NOMO-1 (cell line): Measurements from ENCODE around the gene GTF2E1.

Source experiments
- DNase-seq, 2 experiments: peaks; one replicate each; lab custom pipeline; 2025; ENCODE audit not compliant: unreplicated experiment in 2 of 2; lab: John Stamatoyannopoulos, UW

GTF2E1 gene

DNA sequence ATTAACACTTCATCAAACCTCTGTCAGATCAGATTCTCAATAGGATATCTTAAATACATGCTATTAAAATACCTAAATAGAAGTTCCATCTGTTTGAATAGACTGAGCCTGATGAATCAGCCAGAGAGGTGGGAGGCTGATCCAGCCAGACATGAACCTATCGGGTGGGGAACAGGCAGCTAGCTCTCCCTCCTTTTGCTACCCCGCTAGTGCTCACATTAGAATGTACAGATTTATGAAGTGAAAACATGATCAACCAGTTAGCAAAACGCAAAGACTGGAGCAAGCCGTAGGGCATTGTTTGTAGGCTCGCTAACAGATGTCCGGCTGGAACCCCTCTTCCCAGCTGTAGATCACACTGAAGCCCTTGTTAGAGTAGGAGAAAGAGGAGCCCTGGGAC, 54.4 kb downstream of the GTF2E1 start:
- DNase-seq = no peak

DNA sequence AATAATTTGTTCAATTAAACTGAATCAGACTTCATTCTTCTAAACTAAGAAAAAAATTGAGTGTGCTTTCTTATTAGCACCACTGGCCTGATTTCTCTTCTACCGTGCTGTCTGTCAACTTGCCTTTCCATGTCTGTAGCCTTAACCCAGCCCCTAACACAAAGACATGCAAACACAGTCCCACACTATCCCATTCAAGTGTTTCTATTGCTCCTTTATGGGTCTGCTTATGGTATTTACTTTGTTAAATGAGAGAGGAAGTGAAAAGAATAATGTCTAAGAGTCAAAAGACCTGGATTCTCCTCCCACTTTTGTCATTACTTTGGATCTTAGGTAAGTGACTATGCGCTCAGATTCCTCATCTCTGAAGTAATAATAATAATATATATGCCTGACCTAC, 55.3 kb downstream of the GTF2E1 start:
- DNase-seq = no peak

DNA sequence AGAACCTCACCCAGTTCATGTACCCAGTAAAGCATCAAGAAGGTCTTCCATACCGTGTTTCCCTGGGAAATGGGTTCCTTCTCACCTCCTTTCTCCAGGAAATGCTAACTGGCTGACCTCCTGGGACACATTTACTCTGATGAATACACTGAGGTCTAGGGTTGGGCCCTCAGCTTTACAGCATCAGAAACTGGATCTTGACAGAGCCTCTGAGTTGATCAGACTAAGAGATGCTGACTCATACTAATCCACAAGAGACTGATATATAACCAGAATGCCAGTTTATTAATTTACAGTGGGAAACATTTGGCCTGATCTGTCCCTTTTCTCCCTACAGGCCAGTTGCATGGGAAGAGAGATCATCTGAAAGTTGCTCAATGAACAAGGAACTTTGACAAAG, 55.8 kb downstream of the GTF2E1 start:
- DNase-seq = no peak

- DNase-seq = no peak
These were observed 58.1 kb downstream of the GTF2E1 start for GRCh38 chr3:120800625-120801024.

GRCh38 chr3:120801484-120801883, 58.9 kb downstream of the GTF2E1 start:
- DNase-seq = no peak

DNA sequence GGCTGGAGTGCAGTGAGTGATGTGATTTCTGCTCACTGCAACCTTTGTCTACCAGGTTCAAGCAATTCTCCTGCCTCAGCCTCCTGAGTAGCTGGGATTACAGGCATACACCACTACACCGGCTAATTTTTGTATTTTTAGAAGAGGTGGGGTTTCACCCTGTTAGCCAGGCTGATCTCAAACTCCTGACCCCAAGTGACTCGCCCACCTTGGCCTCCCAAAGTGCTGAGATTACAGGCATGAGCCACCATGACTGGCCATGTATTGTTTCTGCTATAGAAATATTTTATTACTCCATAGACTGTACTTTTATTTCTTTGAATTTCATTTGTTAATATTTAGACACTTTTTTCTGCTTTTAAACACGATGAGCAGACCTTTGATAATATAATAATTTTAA, 60.4 kb downstream of the GTF2E1 start:
- no peak for DNase-seq

DNA sequence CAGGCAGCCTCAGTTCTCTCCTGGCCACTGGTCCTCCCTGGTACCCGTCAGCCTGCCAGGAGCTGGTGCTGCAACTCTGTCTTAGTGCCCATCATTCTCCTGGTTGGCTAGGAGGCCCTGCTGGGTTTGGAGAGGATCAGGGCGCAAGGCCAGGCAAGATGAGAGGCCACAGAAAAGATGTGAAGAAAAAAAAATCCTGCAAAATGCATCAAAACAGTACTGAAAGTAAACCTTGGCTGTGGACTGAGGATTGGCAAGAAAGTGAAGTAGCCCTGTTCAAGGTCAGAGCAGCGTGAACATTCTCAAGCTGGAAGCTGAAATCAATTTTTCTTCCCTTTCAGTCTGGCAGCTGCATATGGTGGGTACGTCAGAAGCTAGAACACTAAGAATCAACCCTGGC, 74.2 kb downstream of the GTF2E1 start:
- DNase-seq = no peak

- no peak for DNase-seq
These were observed 78.2 kb downstream of the GTF2E1 start for GRCh38 chr3:120820748-120821147.

- DNase-seq = no peak
These were observed 78.9 kb downstream of the GTF2E1 start for GRCh38 chr3:120821426-120821825.

- no peak for DNase-seq
These were observed 80.6 kb downstream of the GTF2E1 start for GRCh38 chr3:120823156-120823555.

DNA sequence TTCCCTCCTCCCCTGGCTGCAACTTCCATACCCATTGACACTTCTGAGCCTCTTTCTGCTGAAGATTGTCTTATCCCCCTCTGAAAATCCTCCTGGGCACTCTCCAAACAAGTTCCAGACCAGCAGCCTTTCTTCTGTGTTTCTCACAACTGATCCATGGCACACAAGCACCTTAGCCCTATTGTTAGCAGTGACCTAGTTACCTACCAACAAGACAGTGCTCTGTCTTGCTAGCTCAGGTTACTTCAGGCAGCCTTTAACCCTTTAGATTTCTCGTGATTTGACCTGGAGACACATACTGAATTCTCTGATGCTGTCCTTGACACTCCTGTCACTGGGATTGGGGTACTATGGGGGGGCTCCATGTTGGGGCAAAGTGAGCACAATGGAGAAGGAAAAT, 82.1 kb downstream of the GTF2E1 start:
- DNase-seq = no peak

DNA sequence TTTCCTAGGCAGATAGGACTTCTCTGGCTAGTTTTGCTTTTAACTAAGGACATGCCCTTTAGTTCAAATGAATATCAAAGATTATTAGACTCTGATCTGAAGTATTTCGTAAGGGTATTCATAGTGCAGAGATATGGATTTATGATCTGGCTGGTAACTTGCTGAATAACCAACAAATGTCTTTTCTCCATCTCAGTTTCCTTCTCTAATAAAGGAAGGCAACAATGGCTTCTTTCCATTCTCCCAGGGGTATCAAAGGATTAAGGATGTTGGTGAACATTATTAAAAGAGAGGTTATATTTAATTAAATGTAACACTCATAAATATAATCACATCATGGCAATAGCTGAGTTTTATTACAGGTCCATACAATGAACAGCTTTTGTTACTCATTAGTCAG, 86.3 kb downstream of the GTF2E1 start:
- DNase-seq = no peak

DNA sequence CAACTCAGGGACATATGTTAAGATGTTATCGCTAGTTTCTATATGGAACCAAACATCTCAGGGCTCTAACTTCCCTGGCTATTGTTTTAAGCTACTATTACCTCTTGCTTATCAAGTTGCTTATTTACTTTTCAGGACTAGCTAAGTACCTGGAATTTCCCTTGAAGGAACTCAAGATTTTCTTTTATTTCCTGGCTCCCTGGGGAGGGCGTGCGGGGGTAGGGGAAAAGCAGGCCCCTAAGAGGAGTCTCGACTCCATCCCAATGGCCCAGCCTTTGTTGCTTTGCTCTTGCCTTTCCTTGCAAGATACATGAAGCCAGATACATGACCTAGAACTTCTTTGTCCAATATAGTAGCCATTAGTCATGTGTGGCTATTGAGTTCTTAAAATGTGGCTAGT, 88.5 kb downstream of the GTF2E1 start:
- no peak for DNase-seq
